Lung microvascular endothelial cell (primary cell): ENCODE results near the gene SAXO1. TPM values are rescaled to one million over a fixed set of nuclear protein-coding genes. Genes with fewer than 3 reads are reported as not detected.
A peak's percentile ranks its signal among the peaks of the same experiment; 100 is the strongest.
"Not testable (repeated sequence)": the region's sequence is repeated elsewhere in the genome, so short reads cannot be mapped to it uniquely, and the experiment has no call there.

Experiments used
- DNase-seq, 2 donors: peaks; one replicate each; pipeline versions ENCODE4 v3.0.0 to v3.0.0-alpha.2; 2010; ENCODE audit warnings: low read depth in 2 of 2
- total RNA-seq: library from RNA; depleted of rRNA; stranded (reverse); fragments of >200 nt; gene quantifications from 2 replicates; pipeline ENCODE4 v1.2.1, GENCODE V29; 2014

SAXO1 gene
- total RNA-seq, 1 donor from 2014 or later: not detected

DNA sequence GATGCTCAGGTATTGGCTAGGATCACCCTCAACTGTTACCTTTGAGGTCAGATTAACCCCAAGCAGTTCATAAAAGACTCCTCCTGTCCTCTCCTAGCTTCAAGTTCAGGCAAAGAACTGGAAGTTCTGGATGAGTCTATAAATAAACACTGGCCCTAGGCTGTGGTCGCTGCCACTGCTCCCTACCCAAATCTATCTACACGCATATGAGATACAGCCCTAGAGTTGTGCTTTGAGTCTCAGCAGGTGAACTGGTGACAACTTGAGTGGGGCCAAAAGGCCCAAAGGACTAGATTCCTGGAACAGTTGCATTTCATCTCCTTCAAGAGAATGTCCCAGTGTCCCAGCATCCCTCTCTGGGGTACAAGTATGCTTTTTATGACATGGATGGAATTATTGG lies 62.6 kb downstream of the SAXO1 start:
- no peak for DNase-seq

DNA sequence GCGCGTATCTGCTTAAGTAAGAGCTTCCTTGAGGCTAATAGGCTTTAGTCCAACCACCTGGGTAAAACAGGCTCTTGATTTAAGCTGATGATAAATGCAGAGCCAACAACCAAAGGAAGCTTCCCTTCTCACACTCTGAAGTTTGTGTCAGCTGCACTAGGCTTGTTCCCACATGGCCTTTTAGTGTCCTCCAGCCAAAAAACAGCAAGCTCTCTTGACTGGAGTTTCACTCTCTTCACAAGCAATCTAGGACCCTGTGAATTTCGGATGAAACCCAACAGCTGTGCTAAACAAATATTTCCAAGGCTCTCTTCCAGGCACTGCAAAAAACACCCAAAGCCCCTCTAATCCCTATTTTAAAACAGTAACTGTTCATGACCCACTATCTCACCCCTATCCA lies 63.9 kb downstream of the SAXO1 start:
- DNase-seq: no peak

DNA sequence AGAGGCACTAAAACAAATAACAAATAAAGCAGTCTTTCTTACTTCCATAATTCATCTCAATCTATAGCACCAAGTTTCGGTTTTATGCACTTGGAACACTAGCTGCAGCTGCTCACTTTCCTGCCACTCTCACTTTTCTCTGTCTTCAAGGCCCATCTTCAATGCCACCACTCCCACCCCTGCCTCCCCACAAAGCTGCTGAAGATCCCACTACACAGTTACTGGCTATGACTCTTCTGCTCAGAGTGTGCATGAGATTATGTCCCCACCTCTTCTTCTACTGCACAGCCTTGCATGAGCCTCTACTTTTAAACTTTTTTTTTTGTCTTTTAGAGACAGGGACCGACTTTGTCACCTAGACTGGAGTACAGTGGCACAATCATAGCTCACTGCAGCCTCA lies 77.4 kb downstream of the SAXO1 start:
- DNase-seq: no peak

DNA sequence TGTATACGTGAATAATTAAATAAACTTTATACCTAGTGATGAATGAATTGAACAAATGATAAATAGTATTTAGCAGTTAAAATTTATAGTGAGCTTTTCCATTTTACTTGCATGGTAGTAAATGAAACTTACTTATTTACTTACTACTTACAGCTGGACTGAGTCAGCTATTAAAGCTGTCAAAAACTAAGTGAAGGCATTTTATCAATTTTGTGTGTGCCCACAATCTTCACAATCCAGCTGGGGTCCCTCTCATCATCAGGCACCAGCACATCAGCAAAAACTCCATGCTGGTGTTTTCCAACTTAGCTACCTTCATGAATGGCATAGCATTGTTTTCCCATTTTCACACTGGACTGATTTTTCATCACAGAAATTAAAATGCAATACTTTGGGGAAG lies 81.1 kb downstream of the SAXO1 start:
- DNase-seq: no peak

DNA sequence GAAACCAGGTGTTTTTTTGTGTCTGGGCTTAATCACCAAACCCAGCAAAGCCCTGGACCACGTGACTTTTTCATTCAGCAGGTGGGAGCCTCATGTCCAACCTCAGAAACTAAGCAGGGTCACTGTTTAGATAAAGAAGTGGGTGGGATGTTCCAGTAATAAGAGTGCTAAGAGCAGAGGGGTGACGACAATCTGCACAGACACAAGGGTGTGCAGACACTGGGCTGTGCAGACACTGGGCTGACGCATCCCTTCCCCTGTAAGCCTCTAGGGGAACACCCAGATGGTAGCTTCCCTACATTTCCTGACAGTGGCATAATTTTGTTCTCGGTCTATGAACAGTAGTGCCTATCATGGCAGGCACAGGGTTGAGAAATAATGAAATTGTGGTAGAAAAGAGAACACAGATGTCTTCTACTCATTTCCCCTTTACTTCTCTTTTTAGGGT lies 85.1 kb downstream of the SAXO1 start:
- DNase-seq: no peak

DNA sequence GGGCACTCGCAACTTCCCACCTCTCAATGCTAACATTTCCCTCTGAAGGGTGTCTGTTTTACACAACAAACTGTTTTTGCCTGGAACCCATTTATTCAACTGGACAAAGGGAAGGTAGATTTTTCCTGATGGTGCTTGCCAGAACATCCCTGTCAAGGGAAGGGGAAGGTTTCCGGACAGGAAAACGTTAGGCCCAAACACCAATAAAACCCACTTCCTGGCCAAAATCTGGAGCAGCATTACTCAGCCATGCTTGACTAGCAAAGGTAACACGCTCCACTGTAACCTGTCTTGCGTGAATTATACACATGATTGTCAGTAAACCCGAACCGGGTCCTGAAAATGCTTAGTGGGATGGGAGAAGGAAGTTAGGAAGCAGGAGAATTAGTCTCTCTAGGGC lies 90.2 kb downstream of the SAXO1 start:
- peak; percentile 68 to 77 for DNase-seq

DNA sequence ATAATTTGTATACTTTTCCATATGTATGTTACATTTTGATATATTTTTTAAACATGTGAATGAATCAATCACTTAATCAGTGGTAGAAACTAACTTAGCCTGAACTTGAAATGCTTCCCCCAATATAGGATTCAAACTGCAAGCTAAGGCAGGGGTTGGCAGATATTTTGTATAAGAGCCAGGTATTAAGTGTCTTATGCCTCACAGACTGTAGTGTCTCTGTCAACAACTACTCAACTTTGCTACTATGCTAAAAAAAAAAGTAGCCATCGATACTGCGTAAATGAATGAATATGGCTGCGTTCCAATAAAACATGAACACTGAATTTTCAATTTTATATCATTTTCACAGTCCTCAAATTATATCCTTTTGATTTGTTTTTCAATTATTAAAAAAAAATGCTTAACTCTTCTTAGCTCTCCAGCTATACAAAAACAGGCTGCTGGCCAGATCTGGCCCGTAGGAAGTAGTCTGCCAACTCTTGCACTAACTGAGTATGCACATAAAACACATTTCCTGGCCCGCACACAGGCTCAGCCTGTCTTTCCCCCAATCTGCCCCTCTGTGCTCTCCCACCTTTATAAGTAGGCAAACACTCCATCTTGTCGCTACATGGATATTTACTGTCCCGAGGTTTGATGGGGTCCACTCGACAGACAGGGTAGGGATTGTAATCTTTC lies 91.8 kb downstream of the SAXO1 start:
- no peak for DNase-seq

DNA sequence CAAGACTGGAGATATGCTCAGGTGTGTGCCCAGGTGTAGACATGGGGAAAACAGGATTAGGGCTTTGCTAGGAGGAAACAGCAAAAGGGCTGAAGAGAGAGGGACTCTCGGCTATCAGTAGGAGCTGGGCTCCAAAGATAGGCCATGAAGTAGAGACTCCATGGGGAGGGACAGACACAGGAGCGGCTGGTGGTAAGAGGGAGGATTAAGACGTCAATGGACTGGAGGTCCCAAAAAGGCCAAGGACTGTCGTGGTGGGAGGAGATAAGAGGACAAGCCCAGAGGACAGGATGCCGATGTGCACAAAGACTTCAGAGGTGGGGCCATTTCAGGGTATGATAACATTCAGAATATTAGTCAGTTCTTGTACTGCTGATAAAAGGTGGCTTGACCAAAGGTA lies 93.1 kb downstream of the SAXO1 start:
- no peak for DNase-seq

DNA sequence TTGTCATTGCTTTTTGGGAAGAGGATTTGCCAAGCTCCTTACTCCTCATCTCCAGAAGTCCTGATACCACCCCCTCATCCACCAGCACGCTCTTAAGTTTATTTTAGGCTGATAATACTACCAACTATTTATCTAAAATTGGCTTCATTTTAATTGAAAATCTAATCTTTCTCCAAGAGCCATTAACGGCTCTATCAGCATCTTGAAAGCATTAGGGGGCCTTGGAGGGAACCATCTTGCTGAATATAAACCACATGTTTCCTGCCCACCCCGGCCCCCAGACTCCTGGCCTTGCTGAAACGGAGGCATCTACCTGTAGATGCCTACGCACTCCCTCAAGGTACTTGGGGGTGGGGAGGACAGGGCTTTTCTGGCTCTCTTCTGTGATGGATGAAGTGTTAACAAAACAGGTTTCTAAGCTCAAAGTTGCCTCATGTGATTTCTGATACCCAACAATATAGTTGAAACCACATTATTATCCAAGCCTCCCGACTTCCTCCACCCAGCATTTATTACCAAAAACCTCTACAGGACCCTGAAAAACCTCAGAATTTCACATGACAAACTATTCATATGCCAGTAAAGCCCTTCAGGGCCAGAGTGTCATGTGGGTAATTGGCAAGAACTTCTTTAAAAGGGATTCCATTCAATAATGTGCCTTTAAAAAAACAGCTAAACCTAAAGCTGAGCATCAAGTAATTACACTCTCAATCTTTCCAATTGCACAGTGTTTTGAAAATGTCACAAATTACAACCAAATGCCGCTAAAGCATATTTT lies 96.7 kb downstream of the SAXO1 start:
- no peak for DNase-seq

DNA sequence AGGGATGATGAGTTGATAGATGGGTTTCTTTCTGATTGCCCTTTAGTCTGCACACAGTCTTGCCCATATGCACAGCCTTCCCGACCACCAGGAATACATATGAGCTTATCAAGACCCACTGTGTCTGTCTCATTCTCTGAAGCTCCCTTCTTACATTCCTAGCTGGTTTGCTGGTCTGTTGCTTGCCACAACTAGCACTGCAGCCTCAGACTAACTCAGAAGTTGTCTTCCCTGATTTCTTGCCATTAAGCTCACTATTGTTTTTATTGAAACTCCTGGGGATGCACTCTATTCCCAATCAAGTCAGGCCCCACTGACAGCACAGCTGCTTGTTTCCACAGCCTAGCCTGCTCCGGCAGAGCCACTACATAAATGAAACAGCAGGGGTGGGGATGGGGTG lies 97.5 kb downstream of the SAXO1 start:
- DNase-seq: no peak

DNA sequence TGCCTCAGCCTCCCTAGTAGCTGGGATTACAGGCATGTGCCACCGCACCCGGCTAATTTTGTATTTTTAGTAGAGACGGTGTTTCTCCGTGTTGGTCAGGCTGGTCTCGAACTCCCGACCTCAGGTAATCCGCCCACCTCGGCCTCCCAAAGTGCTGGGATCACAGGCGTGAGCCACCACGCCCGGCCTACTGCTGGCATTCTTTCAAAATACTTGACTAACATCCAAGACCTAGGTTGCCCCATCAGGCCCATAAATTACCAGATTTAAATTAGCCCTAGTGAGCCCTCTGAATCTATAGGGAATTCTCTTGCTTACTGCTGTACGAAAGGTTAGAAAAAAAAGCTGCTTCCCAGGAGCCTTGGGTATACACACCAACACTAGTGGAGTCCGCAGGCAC lies 102.4 kb downstream of the SAXO1 start:
- not testable (repeated sequence) for DNase-seq

DNA sequence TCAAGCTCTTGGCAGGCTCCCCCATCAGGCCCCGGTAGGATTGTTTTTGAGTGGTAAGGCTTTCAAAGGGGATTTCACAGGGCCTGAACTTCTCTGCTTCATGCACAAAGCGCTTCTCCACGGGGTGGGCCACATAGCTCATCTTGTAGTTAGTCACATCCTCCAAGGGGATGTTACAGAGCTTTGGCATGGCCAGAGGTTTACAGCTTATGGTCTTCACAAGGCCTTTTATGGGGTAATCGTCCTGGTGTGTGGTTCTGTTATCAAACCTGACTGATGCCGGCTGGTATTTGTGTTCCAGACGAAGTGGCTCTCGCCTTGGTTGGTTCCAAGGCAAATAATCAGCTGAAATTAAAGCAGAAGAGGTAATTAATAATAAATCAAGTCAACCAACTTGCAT lies 104.3 kb downstream of the SAXO1 start:
- DNase-seq: peak in 1 of 2 donors; percentile 53

DNA sequence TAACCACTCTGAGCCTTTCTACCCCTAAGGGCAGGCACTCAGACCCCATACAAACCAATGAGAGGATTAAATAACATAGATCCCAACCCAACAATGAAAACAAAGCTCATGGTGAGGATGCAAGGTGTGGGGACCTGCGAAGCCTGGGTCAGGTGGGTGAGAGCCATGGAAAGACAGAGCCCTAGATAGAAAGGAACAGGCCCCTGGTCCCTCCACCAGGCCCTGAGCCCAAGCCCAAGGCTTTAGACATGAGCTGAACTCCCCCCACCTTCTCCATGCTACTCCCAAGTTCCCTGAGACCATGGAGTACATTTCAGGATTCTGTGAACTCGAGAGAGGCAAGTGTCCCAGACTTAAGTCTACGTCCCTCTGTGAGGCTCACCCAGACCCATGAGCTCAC lies 106.5 kb downstream of the SAXO1 start:
- DNase-seq: no peak

DNA sequence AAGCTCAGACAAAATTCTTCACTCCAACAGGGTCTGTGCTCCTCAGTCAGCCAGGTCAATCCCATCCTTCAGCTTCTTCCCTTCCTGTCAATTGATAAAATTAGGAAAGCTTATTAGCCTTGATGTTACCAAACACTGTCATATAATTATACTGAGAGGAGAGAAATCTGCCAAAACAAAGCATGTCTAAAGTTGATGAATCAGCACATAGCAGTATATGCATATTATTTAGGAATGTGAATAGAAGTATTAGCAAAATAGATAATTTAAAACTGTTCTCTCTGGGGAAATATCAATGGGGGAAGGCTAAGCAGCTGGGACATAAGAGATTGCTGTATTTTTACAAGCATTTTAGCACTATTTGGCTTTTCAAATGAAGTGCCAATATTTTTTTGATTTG lies 107.1 kb downstream of the SAXO1 start:
- DNase-seq: no peak

DNA sequence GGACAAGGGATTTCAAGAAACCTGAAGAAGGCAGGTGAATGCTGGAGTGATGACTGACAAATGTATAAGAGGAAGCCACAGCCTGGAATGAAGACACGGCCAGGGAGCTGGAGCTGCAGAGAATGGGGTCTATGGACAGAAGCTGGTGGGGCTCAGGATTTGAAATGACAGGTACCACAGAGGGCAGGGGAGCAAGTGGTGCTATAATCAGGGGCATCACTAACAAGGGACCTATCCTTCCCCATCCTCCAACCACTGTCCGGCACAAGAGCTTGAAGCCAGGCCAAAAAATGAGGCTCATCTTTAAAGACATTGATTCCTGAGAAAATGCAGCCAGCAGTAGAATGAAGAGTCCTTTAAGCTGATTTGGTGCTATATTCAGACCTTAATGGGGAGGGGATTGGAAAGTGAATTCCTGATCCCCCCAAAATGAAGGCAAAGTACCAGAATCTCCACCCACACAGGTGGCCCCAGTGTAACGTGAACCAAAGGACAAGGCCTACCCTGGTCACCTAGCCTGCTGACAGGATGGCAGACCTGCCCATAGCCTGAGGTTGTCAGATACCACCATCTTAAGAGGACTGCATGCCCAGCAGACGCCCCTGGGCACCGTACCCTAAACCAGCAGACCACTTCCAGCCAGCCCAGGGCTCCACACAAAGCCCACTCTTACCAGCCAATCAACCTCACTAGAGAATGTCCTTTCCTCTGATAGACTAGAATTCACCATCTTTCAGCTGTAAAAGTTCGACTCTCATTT lies 109.2 kb downstream of the SAXO1 start:
- DNase-seq: no peak

DNA sequence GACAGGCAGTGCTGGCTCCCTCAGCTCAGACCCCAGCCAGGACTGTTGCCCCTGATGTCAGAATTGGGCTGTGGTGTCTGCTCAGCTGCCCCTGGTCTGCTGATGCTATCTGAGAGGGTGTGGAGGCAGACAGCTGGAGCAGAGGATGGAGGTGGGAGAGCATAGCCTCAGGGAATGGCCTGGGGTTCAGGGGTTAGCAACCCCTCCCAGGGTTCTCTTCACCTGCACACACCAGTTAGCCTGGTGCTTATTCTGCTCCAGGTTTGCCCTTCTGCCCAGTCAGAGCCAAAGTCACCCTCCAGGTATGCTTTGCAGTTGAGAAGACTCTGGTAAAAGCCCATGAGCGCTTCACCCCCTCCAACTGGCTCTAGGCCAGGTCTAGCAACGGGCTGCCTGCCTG lies 109.8 kb downstream of the SAXO1 start:
- no peak for DNase-seq

DNA sequence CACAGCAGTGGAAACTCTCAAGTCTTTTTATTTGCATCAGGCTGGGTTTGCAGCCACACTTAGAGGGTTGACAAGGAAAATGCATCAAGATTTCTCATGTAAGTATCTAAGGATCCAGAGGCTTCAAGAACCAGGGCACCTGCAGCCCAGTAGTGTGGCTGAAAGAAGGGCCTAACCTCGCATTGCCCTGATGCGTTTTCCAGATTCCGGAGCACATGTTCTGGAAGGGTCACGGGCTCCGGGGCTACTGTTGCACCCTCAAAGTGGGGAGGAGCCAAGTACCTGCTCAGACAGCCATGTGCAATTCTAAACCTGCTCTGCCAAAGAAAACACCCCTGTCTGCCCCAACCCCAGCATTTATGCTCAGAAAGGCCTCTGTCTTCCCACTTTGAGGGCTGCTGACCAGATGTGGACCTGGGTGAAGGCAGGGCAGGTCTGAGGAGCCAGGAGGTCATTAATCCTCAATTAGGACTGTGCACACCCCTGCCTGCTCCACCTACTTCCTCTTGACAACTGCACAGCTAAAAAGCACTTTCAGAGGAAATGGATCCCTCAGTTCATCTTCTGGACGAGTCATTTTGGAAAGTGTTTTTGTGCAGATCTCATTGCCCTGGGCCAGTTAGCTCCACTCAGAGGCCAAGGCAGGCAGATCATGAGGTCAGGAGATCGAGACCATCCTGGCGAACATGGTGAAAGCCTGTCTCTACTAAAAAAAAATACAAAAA lies 110.7 kb downstream of the SAXO1 start:
- no peak for DNase-seq

DNA sequence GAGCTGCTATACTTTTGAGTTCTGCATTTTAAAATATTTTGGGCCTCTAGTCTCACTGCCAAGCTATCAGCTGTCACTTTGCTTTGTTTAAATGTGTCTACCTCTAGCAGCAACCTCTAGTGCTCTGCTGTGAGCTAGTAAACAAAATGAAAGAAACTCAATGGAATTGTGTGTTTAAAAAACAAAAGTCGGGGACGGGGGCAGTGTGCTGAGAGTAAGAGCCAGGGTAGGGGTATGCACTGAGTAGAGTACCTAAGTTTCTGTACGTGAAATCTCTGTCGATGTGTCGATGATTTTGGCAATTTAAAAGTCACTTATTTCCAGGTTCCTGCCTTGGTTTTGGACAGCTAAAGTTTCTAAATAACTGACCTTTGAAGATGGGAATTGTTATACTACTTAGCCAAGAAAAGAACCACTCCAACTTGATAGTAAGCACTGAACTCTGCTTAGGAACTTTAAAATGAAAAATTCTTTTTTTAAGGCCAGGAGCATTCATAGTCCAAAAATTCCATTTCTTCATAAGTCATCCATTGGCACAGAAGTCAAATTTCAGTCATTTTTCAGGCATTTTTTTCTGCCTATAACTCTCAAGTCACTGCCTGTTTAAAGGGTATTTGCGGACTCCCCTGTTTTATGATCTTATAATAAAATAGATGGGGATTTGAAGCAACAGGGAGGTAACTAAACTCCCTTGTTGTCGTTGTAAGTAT lies 111.5 kb downstream of the SAXO1 start:
- no peak for DNase-seq

DNA sequence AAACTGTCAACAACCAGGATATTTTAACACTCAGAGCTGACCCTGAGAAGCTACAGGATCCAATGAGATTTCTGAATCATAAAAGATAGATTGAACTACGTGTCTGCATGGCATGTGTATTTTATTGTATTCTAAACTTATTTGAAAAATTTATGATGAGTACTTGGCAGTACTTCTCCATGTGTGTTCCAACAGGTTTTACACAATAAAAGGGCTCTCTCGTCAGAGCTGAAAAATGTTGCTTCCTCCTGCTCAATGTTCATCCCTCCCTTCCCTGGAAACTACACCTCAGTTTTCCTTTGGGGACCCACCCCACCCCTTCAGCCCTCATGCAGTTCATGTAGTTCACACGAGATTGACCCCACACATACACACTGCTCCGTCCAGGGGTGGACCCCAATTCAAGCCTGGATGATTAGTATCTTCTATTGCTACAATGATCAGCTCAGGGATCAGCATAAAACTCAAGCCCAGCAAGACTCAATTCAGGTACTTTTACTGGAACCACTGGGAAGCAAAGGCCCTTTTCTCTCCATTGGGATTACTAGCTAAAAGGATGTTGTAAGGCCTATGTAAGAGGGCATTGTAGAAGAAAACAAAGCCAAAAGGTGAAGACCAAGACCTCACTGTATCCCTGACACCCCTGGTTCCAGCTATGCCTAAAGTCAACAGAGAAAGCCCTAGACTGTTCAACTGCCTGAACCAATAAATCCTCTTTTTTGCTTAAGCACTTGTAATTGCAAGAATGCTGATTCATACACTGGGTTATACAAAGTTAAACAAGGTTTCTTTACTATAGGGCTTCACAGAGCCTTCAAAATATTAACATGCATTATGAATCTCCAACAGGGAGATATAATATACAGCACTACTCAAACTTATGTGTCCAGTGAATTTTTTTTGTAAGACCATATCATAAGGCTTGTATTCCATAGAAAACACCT lies 112.6 kb downstream of the SAXO1 start:
- peak in 1 of 2 donors; percentile 88 for DNase-seq
